GM12878 (cell line): ENCODE measurements around the gene ATP5F1D. TPM values are rescaled to one million over a fixed set of nuclear protein-coding genes. Genes with fewer than 3 reads are reported as not detected.

Experiments
- BACH1 ChIP-seq: fragments of 450-650 bp; IDR thresholded peaks from 2 replicates; pipeline ENCODE4 v1.6.1; 2017; ENCODE audit warnings: mild to moderate bottlenecking, borderline replicate concordance
- CBFB ChIP-seq: IDR thresholded peaks from 2 replicates; pipeline ENCODE4 v1.6.1; 2016; ENCODE audit warnings: antibody characterized with exemption, low read depth
- CEBPZ ChIP-seq: fragments of 150-350 bp; IDR thresholded peaks from 2 replicates; pipeline ENCODE4 v1.6.1; 2016; ENCODE audit warnings: low read depth, low read length
- DPF2 ChIP-seq: fragments of 450-650 bp; IDR thresholded peaks from 2 replicates; pipeline ENCODE4 v1.6.1; 2017; ENCODE audit warnings: mild to moderate bottlenecking
- ESRRA ChIP-seq: IDR thresholded peaks from 2 replicates; pipeline ENCODE4 v1.6.1; 2012; ENCODE audit warnings: mild to moderate bottlenecking, low read length, improper control_type of control experiment
- FOS ChIP-seq: IDR thresholded peaks from 3 replicates; pipeline ENCODE4 v1.6.1; 2011; ENCODE audit warnings: borderline replicate concordance; ENCODE audit not compliant: insufficient read length; ENCODE audit errors: extremely low read depth
- HDAC2 ChIP-seq: fragments of 200-600 bp; sonication (generic); IDR thresholded peaks from 2 replicates; pipeline ENCODE4 v1.6.1; 2017
- HSF1 ChIP-seq: fragments of 150-350 bp; IDR thresholded peaks from 2 replicates; pipeline ENCODE4 v1.6.1; 2014; ENCODE audit warnings: mild to moderate bottlenecking, low read depth, low read length
- JUND ChIP-seq: IDR thresholded peaks from 2 replicates; pipeline ENCODE4 v1.6.1; 2012; ENCODE audit warnings: low read depth, mild to moderate bottlenecking, low read length, improper control_type of control experiment, moderate library complexity
- MLLT1 ChIP-seq: fragments of 450-650 bp; IDR thresholded peaks from 2 replicates; pipeline ENCODE4 v1.6.1; 2016; ENCODE audit warnings: mild to moderate bottlenecking
- MXI1 ChIP-seq: fragments of 150-350 bp; IDR thresholded peaks from 2 replicates; pipeline ENCODE4 v1.6.1; 2011; ENCODE audit warnings: low read depth, mild to moderate bottlenecking, inconsistent platforms, low read length, improper control_type of control experiment
- NFIC ChIP-seq: IDR thresholded peaks from 2 replicates; pipeline ENCODE4 v1.6.1; 2012; ENCODE audit warnings: low read depth, mild to moderate bottlenecking, inconsistent platforms, low read length, moderate library complexity
- NR2C1 ChIP-seq: fragments of 450-650 bp; IDR thresholded peaks from 2 replicates; pipeline ENCODE4 v1.6.1; 2017; ENCODE audit warnings: antibody characterized with exemption, mild to moderate bottlenecking, moderate library complexity
- PAX5 ChIP-seq: IDR thresholded peaks from 2 replicates; pipeline ENCODE4 v1.6.1; 2011; ENCODE audit warnings: low read depth, low read length, borderline replicate concordance
- PAX8 ChIP-seq: fragments of 450-650 bp; IDR thresholded peaks from 2 replicates; pipeline ENCODE4 v1.6.1; 2017; ENCODE audit warnings: mild to moderate bottlenecking, moderate library complexity
- POLR2A ChIP-seq: IDR thresholded peaks from 2 replicates; pipeline ENCODE4 v1.6.1; 2011; ENCODE audit warnings: low read depth, mild to moderate bottlenecking, low read length
- RAD21 ChIP-seq: IDR thresholded peaks from 2 replicates; pipeline ENCODE4 v1.6.1; 2011; ENCODE audit warnings: mild to moderate bottlenecking, low read depth, low read length, moderate library complexity; ENCODE audit not compliant: insufficient read depth
- SP1 ChIP-seq: IDR thresholded peaks from one replicate; pipeline ENCODE4 v1.6.1; 2011; ENCODE audit warnings: low read depth, low read length
- TAF1 ChIP-seq: IDR thresholded peaks from 2 replicates; pipeline ENCODE4 v1.6.1; 2011; ENCODE audit warnings: mild to moderate bottlenecking, low read depth, low read length, borderline replicate concordance
- YY1 ChIP-seq: IDR thresholded peaks from 2 replicates; pipeline ENCODE4 v1.6.1; 2011; ENCODE audit warnings: low read depth, mild to moderate bottlenecking, low read length
- ZBTB4 ChIP-seq: fragments of 450-650 bp; formaldehyde crosslinking; IDR thresholded peaks from 2 replicates; pipeline ENCODE4 v1.4.0; 2022; ENCODE audit warnings: mild to moderate bottlenecking, moderate library complexity
- ZNF207 ChIP-seq: fragments of 450-650 bp; IDR thresholded peaks from 2 replicates; pipeline ENCODE4 v1.6.1; 2014; ENCODE audit warnings: antibody characterized with exemption, mild to moderate bottlenecking, borderline replicate concordance
- polyA plus RNA-seq, 11 experiments: library from polyadenylated mRNA; depleted of rRNA in 4 of 11; unstranded in 6 of 11; stranded (reverse) in 5 of 11; fragments of >200 nt; fragmentation: Nextera tagmentation in 4 of 11; fragmentation: Illumina TruSeq in 1 of 11; extraction: Ambion mirVana in 4 of 11; extraction: Trizol in 1 of 11; gene quantifications; 1 replicate in 1 of 11; 2 replicates in 10 of 11; pipeline versions ENCODE4 v1.2.1 to v1.2.3, GENCODE V29; 2011 to 2016; ENCODE audit warnings: inconsistent platforms in 2 of 11, missing spikeins in 2 of 11, low read depth in 1 of 11
- total RNA-seq, 4 experiments: library from RNA; depleted of rRNA in 3 of 4; stranded (reverse); fragments of >200 nt in 3 of 4; fragmentation: Illumina TruSeq in 1 of 4; extraction: Trizol in 1 of 4; gene quantifications; 2 replicates each; pipeline versions ENCODE4 v1.2.1 to v1.2.3, GENCODE V29; 2013 to 2021

ATP5F1D gene
- total and polyA plus RNA-seq, 10 of the 15 experiments (the other 5 are each of a cell fraction or from before 2014, with no cell fraction given): 7.2 to 357 (median 49.5) TPM

GRCh38 chr19:1264801-1265614, 23.5 kb downstream of the ATP5F1D start (continued):
- TF ChIP-seq DPF2 (peak; percentile 37), ZBTB4 (CRISPR knock-in tag) (no peak), SP1 (no peak), PAX5 (peak; percentile 95; the same call in 1 of the 2 replicates), HSF1 (no peak), JUND (no peak), MLLT1 (no peak; the same call in 1 of the 2 replicates), NR2C1 (peak; percentile 65), CEBPZ (no peak), RAD21 (no peak), BACH1 (no peak), YY1 (peak; percentile 13; the same call in 1 of the 2 replicates), ZNF207 (no peak; the same call in 1 of the 2 replicates), POLR2A (0 out of 2 replicates have a peak, but pooled peaks have one; percentile 14), NFIC (no peak), MXI1 (peak; percentile 83), PAX8 (no peak), HDAC2 (0 out of 2 replicates have a peak, but pooled peaks have one; percentile 48), CBFB (no peak), FOS (no peak), ESRRA (no peak), TAF1 (no peak)
